Activated naive CD4-positive, alpha-beta T cell (primary cell): ENCODE results near the gene EXTL2.
"Not testable (repeated sequence)": the region's sequence is repeated elsewhere in the genome, so short reads cannot be mapped to it uniquely, and the experiment has no call there.

Experiments used
- DNase-seq, 4 experiments: peaks; one replicate each; lab custom pipeline; 2025; lab: John Stamatoyannopoulos, UW

EXTL2 gene

GRCh38 chr1:100860397-100860991, 34.1 kb downstream of the EXTL2 start:
- DNase-seq, result no peak

DNA sequence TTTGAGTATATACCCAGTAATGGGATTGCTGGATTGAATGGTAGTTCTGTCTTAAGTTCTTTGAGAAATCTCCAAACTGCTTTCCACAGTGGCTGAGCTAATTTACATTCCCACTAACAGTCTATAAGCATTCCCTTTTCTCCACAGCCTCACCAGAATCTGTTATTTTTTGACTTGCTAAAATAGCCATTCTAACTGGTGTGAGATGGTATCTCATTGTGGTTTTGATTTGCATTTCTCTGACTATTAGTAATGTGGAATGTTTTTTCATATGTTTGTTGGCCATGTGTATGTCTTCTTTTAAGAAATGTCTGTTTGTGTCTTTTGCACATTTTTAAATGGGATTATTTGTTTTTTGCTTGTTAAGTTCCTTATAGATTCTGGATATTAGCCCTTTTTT, 39.5 kb downstream of the EXTL2 start:
- not testable (repeated sequence) for DNase-seq

DNA sequence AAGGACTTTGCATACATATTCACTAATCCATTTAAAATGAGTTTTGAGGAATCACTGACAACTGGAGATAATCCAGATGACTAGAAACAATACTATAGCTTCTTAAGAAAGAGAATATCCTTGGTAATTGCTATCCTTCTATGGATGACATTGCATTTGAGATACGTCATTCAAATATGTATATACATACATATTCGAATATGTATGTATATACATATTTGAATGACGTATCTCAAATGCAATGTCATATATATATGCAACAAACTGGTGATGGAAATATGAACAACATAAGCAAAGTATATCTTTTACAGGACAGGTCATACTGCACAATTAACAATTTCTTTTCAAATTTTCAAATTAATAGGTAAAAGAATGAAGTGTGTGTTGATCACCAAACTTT, 41.7 kb downstream of the EXTL2 start:
- no peak for DNase-seq

GRCh38 chr1:100851726-100852125, 42.9 kb downstream of the EXTL2 start:
- no peak for DNase-seq

DNA sequence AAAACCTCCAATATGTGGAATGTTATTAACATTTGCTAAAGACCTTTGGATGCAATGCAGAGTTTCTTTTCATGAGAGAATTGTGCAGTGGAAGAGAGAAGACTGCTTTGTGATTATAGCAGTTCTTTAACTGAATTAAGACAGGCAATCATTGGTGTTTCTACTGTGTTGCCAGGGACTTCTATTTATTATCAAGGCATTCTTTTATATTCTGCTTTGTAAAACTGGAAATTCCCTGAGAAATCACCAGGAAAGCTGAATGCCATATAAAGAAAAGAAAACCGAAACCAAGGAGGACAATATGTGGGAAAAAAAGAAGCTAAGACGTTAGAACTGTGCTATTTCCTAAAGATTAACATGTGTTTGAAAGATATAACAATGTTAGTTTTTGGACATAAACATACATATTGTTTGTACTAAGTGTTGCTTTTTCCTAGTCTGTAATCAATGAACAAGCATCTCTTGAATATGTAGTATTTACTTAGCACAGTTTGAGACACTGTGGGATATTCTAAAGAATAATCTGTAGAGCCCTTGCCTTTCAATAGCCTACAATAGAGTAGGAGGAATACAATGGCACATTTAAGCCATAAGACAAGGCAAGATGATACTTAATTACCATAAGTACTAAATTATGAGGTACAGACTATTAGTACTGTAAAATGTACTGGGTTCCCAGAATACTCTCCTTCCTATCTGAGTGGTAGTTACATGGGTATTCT, 47.1 kb downstream of the EXTL2 start:
- DNase-seq, result no peak

GRCh38 chr1:100843160-100843559, 51.5 kb downstream of the EXTL2 start:
- DNase-seq, result not testable (repeated sequence)

- DNase-seq, result no peak
Observed at GRCh38 chr1:100835866-100836842, 58.5 kb downstream of the EXTL2 start.

- no peak for DNase-seq
Observed at GRCh38 chr1:100834777-100835660, 59.6 kb downstream of the EXTL2 start.

DNA sequence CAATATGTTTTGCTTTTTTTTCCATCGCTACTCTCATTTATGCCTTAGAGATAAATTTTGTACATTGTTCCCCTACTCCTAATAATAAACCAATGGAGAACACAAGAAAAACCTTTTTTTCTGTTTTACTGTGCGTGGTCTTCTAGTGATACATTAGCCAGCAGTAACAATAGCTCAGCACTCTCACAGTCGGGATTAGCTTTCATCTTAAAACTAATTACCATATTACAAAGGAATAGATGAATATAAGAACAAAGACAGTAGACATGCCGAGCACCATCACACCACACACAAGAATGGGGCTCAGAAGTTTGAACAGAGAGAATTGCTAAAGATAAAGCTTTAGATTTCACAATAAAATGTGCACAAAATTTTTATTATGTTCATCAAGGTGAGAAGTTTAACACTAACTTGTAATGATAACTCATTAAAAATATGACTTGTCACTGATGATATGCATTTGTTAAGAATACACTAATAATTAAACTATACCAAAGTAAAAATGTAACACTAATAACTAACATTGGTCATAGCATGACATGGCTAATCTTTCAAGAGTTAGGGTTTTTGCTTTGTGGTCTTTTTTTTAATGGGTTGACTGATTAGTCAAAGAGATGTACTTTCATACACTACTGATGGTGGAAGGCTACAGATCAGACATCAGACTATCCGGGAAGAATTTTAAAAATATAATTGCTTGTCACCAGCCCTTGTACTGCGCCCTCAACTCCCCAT, 61.8 kb downstream of the EXTL2 start:
- DNase-seq, result no peak

DNA sequence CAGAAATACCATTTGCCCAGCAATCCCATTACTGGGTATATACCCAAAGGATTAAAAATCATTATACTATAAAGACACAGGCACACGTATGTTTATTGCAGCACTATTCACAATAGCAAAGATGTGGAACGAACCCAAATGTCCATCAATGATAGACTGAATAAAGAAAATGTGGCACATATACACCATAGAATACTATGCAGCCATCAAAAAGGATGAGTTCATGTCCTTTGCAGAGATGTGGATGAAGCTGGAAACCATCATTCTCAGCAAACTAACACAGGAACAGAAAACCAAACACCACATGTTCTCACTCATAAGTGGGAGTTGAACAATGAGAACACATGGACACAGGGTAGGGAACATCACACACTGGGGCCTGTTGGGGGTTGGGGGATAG, 69.0 kb downstream of the EXTL2 start:
- DNase-seq, result not testable (repeated sequence)
